Fibroblast of skin of left biceps (primary cell): ENCODE data around the gene CACNG4.
"Not testable (repeated sequence)": the region's sequence is repeated elsewhere in the genome, so short reads cannot be mapped to it uniquely, and the experiment has no call there.

ENCODE experiments used
- DNase-seq, 2 experiments: peaks; one replicate each; pipeline ENCODE4 v3.0.0-alpha.2; 2013; ENCODE audit warnings: low read depth in 2 of 2

The CACNG4 gene

GRCh38 chr17:67018471-67019434, 54.2 kb downstream of the CACNG4 start:
- DNase-seq: no peak

DNA sequence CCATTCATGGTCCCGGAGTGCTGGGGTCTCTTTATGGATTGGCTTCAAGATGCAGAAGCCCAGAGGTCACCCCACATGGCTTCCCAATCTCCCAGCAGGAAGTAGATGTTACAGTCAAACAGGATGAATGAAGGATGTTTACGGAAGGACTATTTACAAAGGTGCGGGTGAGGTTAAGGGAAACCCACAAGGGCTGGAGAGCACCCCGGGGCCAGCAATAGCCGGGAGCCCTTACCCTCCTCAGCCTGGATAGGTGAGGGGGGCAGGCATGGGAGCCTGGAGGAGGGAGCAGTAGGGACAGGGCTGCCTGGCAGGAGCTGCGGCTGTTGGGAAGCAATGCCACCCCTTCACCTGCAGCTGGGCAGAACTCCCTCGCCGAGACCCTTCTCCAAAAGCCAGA, 55.3 kb downstream of the CACNG4 start:
- DNase-seq: no peak

DNA sequence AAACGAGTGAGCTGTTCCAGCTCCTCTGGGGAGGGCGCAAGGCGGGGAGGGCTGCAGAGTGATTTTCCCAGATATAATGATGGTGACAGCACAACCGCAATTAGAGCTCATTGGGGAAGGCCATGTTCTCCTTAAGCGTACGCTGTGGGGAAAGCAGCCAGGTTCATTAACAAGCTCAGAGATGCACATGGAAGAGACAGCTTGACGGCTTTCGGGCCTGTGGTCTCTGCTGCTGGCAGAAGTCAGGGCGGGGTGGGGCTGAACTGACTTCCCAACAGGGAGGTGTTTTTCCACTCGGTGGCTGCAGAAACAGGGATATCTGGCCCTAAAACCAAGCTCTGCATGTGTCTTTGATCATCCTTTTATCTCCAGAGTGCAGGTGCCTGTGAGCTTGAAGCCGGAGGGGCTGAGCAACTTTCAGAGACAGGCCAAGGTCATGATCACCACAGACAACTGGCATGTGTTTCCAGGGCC, 55.8 kb downstream of the CACNG4 start:
- no peak for DNase-seq

DNA sequence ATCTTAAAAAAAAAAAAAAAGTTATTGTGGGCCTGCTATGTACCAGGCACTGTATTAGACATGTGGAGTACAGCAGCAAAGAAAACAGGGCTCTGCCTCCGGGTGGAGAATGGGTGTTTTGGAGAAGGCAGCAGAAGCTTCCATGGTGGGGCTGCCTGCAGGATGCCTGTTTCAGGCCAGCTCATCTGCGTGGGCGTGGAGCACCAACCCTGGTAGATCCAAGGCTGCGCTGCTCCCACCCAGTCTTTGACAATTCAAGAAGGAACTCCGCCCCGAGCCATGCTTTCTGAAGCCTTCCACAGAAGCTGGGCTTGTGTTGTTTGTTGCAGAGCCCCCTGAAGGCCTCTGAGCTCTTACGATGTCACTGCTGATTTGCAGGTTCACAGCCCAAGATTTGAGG, 56.7 kb downstream of the CACNG4 start:
- DNase-seq: no peak

DNA sequence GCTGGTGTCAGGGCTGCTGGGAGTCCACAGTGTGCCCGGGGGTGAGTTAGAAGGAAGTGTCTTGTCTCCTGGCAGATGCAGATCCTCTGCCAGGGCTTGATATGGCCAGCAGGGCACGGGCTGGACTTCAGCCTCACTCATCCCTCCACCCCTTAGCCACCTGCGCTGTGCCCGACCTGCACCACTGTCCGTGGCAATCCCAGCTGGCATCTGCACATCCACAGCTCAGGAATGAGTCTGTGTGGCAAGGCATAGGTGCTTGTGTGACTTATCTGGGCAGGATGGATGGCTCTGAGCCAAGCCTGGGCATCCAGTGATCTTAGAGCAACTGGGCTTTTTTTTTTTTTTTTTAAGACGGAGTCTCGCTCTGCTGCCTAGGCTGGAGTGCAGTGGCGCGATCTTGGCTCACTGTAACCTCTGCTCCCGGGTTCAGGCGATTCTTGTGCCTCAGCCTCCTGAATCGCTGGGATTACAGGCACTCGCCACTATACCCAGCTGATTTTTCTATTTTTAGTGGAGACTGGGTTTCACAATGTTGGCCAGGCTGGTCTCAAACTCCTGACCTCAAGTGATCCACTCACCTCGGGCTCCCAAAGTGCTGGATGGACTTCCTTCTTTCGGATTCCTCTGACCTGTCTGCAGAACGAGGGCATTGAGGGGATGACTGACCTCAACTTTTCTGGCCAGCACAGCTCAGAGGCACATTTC, 57.4 kb downstream of the CACNG4 start:
- DNase-seq: no peak

GRCh38 chr17:67022451-67022810, 57.9 kb downstream of the CACNG4 start:
- DNase-seq: no peak

- DNase-seq: no peak
These were observed 60.2 kb downstream of the CACNG4 start for GRCh38 chr17:67024736-67025135.

GRCh38 chr17:67025216-67025792, 60.8 kb downstream of the CACNG4 start:
- no peak for DNase-seq

DNA sequence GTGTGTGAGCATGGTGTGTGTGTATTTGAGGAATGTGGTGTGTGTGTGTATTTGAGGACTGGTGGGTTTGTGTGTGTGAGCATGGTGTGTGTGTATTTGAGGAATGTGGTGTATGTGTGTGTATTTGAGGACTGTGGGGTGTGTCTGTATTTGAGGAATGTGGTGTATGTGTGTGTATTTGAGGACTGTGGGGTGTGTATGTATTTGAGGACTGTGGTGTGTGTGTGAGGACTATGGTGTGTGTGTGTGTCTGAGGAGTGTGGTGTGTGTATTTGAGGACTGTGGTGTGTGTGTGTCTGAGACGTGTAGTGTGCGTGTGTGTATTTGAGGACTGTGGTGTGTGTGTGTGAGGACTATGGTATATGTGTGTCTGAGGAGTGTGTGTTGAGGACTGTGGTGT, 61.8 kb downstream of the CACNG4 start:
- no peak for DNase-seq

GRCh38 chr17:67027031-67027628, 62.6 kb downstream of the CACNG4 start:
- DNase-seq: no peak

- no peak for DNase-seq
These were observed 66.1 kb downstream of the CACNG4 start for GRCh38 chr17:67030641-67031040.

DNA sequence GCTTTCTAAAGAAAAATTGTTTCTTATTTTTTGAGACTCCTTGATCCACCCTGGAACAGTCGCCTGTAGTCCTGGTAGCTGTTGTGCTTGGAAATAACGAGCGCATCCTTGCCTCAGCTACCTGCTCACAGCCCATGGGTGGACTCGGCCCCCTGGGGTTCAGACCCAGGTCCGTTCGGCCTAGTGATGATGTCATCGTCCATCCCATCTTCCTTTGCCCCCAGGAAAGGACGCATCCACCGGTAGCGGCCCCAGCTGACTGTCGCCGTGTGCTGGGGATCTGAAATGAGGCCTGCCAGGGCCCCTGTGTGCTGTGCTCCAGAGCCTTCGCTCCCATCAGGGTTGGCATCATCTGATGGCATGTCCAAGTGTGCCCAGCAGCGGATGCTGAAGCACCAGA, 67.9 kb downstream of the CACNG4 start:
- DNase-seq: no peak

- DNase-seq: no peak
These were observed 68.5 kb downstream of the CACNG4 start for GRCh38 chr17:67032985-67033384.

DNA sequence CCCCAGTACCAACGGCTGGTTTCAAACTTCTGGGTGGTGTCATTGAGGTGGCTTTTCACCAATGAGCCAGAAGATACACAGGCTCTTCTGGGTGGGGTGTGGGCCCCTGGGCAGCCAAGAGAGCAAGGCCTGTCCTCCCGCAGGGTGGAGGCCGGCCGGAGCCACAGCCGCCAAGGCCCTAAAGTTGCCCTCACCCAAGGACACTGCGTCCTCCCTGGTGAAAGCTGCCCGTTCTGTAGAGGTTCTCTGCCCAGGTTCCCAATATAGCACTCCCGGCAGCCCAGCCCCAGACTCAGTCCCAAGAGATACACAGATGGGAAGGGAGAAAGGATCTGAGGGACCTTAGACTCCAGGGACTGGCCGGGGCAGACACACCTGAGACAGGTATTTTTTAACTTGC, 69.1 kb downstream of the CACNG4 start:
- DNase-seq: no peak

- DNase-seq: no peak
These were observed 70.9 kb downstream of the CACNG4 start for GRCh38 chr17:67035131-67036083.

GRCh38 chr17:67038861-67039365, 74.4 kb downstream of the CACNG4 start:
- no peak for DNase-seq

GRCh38 chr17:67040652-67041051, 76.1 kb downstream of the CACNG4 start:
- no peak for DNase-seq

DNA sequence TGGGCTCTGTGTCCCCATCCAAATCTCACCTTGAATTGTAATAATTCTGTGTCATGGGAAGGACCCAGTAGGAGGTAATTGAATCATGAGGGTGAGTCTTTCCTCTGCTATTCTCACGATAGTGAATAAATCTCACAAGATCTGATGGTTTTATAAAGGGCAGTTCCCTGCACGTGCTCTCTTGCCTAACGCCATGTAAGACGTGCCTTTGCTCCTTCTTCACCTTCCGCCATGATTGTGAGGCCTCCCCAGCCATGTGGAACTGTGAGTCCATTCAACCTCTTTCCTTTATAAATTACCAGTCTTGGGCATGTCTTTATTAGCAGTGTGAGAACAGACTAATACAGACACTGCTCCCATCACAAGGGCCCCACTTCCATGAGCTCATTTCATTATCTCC, 76.6 kb downstream of the CACNG4 start:
- DNase-seq: not testable (repeated sequence)

GRCh38 chr17:67041531-67041930, 77.0 kb downstream of the CACNG4 start:
- no peak for DNase-seq

DNA sequence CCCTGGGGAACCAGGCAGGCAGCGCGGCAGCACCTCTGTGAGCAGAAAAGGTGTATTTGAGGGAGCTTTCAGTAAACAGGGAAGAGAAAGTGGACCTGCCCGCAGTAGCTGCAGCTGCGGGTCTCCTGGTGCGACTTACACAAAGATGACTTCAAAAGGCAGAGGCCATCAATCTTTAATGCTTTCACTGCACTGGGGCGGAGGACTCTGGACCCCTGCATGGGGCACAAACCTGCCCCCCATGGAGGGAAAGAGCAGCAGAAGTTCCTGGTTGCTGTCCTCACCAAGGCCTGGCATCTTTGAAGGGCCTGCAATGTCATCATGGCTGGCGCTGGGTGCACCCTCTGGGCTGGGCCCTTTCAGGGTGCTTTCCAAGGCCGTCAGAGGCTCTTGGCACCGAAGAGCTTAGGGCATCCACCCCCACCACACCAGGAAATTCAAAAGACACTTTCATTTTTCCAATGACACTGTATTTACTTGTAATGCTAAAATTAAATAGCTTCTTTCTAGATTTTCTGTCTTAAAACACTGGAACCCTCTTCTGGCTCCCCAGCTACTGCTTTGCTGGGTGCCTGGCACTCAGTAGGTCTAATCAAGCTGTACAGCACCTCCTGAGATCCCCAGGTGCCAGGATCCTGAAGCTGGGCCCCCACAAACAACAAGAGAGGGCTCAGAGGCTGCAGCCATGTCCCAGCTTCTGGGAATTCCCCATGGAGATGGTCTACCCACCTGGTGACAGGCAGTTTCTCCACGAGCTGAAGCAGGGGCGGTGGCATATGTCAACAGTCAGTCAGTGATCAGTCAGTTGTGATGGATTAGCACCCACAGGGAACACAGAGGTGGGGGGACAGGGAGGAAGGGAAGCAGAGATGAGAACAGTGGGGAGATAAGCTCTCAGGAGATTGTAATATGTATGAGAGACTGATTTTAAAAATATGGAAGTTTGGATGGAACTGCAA, 77.7 kb downstream of the CACNG4 start:
- DNase-seq: no peak
